PFSK-1 (cell line): ENCODE measurements around the gene WNT6.

ENCODE experiments used
- POLR2AphosphoS5 ChIP-seq: IDR thresholded peaks from 2 replicates; pipeline ENCODE4 v1.6.1; 2012; ENCODE audit warnings: low read depth, mild to moderate bottlenecking, control low read depth, low read length, moderate library complexity
- REST ChIP-seq, 2 experiments: IDR thresholded peaks; 2 replicates each; pipeline versions ENCODE4 v1.6.1 to v1.8.0; 2011 to 2012; ENCODE audit warnings: low read depth in 2 of 2, low read length in 2 of 2, control low read depth in 1 of 2, inconsistent platforms in 1 of 2, mild to moderate bottlenecking in 1 of 2, moderate library complexity in 1 of 2; ENCODE audit not compliant: insufficient read depth in 1 of 2
- SIN3A ChIP-seq: IDR thresholded peaks from 2 replicates; pipeline ENCODE4 v1.6.1; 2012; ENCODE audit warnings: mild to moderate bottlenecking, low read length, moderate library complexity, borderline replicate concordance; ENCODE audit not compliant: insufficient read depth

GRCh38 chr2:218822622-218823021, 37.0 kb upstream of the WNT6 start:
- no peak for TF ChIP-seq REST (IDR thresholded peaks at IDR 0.05; ENCODE audit: insufficient read depth in 1 of 2, low read depth in 2 of 2, low read length in 2 of 2)
- TF ChIP-seq SIN3A = no peak
- no peak for TF ChIP-seq POLR2AphosphoS5
